ENCODE data around the gene COL9A2.

Gene COL9A2

DNA sequence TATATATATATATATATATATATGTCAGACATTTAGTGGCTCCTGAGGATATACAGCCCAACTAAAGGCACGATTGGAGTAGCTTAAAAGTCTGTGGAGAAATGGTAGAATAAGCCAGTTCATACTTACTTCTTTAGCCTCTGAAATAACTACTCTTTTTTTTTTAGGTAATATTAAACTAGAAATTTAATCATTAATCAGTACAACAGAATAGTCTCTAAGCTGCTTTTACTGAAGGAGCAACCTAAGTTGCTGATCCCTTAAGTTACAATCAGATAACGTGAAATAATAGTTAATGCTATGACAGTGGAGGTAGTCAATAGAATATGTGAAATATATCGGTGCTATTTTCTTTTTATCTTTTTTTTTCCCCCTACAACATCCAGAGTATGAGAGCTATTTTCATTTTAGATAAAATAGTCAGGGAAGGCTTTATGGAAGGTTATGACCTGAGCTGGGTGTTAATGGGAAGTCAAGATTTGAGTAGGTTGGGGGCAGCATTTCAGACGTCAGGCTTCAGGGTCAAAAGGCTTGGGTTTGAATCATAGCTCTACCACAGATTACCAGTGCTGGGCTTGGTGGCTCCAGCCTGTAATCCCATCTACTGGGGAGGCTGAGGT is 43.4 kb downstream of the COL9A2 start:
- H3K27ac ChIP-seq (ENCODE audit: low read depth, low read length), result no peak overlapping the region
- peaks cover 65% of the 10 kb centered on the region for H3K36me3 ChIP-seq (ENCODE audit: control insufficient read depth, insufficient read depth, low read length)
- no peaks in the 10 kb centered on the region for H3K4me1 ChIP-seq (ENCODE audit: control insufficient read depth, insufficient read depth, low read length)
- H3K9ac ChIP-seq (ENCODE audit: low read length), result no peak overlapping the region
- no peak overlapping the region for H3K4me3 ChIP-seq (ENCODE audit: low read depth, low read length)
- no peaks in the 10 kb centered on the region for H3K9me3 ChIP-seq (ENCODE audit: control insufficient read depth, insufficient read depth, low read depth, low read length)
- H3K27me3 ChIP-seq (ENCODE audit: control insufficient read depth, insufficient read depth, low read length), result no peaks in the 10 kb centered on the region

DNA sequence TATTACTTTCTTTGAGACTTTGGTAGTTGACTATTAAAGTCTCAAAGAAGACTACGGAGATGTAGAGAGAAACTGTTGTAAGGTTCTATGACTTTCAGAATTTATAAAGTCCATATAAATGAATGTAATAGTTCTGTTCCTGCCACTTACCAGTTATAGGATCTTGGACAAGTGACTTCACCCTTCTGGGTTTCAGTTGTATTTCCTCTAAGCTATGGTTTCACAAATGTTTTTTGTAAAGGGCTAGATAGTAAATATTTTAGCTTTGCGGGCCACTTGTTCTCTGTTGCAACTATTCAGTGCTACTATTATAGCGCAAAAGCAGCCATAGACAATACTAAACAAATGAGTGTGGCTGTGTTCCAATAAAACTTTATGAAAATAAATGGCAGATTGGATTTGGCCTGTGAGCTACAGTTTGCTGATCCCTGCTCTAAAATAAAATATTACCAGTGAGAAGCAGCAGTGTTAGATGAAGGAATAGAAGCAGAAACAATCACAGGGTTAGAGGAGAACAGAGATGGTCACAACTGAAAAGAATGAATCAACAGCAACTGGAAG is 44.4 kb downstream of the COL9A2 start:
- Histone ChIP-seq H3K4me3 (ENCODE audit: low read depth, low read length) (no peak overlapping the region), H3K36me3 (ENCODE audit: control insufficient read depth, insufficient read depth, low read length) (peaks cover 73% of the 10 kb centered on the region), H3K27ac (ENCODE audit: low read depth, low read length) (no peak overlapping the region), H3K27me3 (ENCODE audit: control insufficient read depth, insufficient read depth, low read length) (no peaks in the 10 kb centered on the region), H3K4me1 (ENCODE audit: control insufficient read depth, insufficient read depth, low read length) (no peaks in the 10 kb centered on the region), H3K9ac (ENCODE audit: low read length) (no peak overlapping the region), H3K9me3 (ENCODE audit: control insufficient read depth, insufficient read depth, low read depth, low read length) (no peaks in the 10 kb centered on the region)

DNA sequence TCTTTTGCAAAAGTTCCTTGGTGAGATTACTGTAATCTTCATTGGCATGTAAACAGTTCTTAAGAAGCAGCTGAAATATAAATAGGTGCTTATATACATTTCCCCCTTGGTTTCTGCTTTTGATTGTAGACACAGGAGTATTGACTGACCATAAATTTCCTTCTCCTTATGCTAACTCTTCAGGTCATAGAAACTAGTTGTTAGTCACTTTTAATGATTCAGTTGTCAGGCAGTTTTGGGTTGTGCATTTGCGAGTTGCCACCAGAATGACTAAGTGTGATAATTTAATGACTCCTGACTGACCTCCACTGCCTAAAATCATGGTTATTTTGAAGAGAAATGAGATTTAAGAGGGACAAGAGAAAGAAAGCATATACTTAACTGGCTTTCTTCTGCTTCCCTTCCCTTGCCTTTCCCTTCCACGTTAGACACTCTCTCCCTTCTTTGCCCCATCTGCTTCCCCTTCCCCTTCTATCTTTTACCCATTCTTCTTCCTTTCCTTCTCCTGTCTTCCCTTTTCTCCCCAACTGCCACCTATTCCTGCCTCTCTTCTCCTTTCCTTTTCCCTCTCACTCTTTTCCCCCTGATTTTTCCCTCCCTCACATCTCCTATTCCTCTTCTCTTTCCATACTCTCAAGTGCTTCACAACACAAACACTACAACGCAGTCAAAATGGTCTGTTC is 46.8 kb downstream of the COL9A2 start:
- H3K36me3 ChIP-seq (ENCODE audit: control insufficient read depth, insufficient read depth, low read length), result peaks cover 81% of the 10 kb centered on the region
- H3K9me3 ChIP-seq (ENCODE audit: control insufficient read depth, insufficient read depth, low read depth, low read length), result no peaks in the 10 kb centered on the region
- no peak overlapping the region for H3K4me3 ChIP-seq (ENCODE audit: low read depth, low read length)
- no peaks in the 10 kb centered on the region for H3K4me1 ChIP-seq (ENCODE audit: control insufficient read depth, insufficient read depth, low read length)
- no peak overlapping the region for H3K9ac ChIP-seq (ENCODE audit: low read length)
- no peak overlapping the region for H3K27ac ChIP-seq (ENCODE audit: low read depth, low read length)
- H3K27me3 ChIP-seq (ENCODE audit: control insufficient read depth, insufficient read depth, low read length), result no peaks in the 10 kb centered on the region

DNA sequence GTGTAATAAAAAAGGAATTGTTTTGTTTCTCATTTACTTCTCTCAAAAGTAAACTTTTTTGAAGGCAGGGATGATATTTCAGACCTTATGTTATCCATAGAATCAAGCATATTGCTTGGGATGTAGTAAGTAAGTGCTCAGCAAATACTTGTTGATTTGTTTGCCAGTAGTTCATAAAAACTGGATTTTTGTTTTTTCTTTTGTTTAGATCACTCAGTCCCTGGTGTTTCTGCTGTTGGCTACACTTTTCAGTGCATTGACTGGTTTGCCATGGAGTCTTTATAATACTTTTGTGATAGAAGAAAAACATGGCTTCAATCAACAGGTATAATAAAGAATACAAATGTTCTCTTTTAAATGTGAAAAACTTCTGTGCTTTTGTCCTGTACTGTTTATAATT is 48.9 kb downstream of the COL9A2 start:
- Histone ChIP-seq H3K36me3 (ENCODE audit: control insufficient read depth, insufficient read depth, low read length) (peaks cover 82% of the 10 kb centered on the region), H3K27me3 (ENCODE audit: control insufficient read depth, insufficient read depth, low read length) (no peaks in the 10 kb centered on the region), H3K9ac (ENCODE audit: low read length) (no peak overlapping the region), H3K9me3 (ENCODE audit: control insufficient read depth, insufficient read depth, low read depth, low read length) (no peaks in the 10 kb centered on the region), H3K27ac (ENCODE audit: low read depth, low read length) (no peak overlapping the region), H3K4me1 (ENCODE audit: control insufficient read depth, insufficient read depth, low read length) (no peaks in the 10 kb centered on the region), H3K4me3 (ENCODE audit: low read depth, low read length) (no peak overlapping the region)

DNA sequence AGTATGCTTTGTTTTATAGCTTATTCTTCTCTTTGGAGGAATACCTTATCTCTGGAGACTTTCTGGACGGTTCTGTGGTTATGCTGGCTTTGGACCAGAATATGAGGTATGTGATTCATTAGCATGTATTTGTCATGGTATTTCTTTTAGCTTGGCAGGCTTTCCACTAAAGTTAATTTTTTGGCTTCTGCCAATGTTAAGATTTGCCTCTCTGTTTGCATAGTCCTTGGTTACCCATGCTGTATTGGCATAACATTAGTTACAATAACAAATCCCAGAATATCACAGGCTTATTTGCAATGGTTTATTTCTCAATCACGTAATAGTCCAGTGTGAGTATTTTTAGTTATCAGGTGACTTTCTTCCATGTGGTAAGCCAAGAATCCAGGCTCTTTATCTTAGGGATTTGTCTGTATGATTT is 49.3 kb downstream of the COL9A2 start:
- peaks cover 83% of the 10 kb centered on the region for H3K36me3 ChIP-seq (ENCODE audit: control insufficient read depth, insufficient read depth, low read length)
- no peaks in the 10 kb centered on the region for H3K9me3 ChIP-seq (ENCODE audit: control insufficient read depth, insufficient read depth, low read depth, low read length)
- no peaks in the 10 kb centered on the region for H3K4me1 ChIP-seq (ENCODE audit: control insufficient read depth, insufficient read depth, low read length)
- no peak overlapping the region for H3K27ac ChIP-seq (ENCODE audit: low read depth, low read length)
- no peaks in the 10 kb centered on the region for H3K27me3 ChIP-seq (ENCODE audit: control insufficient read depth, insufficient read depth, low read length)
- no peak overlapping the region for H3K4me3 ChIP-seq (ENCODE audit: low read depth, low read length)
- no peak overlapping the region for H3K9ac ChIP-seq (ENCODE audit: low read length)

DNA sequence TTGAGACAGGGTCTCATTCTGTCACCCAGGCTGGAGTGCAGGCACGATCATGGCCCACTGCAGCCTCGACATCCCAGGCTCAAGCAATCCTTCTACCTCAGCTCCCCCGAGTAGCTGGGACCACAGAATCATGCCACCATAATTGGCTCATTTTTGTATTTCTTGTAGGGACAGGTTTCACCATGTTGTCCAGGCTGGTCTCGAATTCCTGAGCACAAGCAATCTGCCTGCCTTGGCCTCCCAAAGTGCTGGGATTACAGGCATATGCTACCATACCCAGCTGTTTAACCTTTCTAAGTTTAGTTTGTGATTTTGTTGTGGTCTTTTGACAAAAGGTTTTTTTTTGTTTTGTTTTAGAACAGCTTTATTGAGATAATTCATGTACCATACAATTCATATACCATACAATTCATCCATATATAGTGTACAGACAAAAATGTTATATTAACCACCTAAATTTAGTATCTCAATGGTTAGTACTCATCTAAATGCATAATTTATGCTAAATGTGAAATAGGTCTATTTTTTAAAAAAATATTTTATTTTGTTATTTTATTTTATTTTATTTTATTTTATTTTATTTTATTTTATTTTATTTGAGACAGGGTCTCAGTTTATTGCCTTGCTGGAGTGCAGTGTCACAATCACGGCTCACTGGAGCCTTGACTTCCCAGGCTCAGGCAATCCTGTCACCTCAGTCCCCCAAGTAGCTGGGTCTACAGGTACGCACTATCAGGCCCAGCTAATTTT is 50.1 kb downstream of the COL9A2 start:
- no peak overlapping the region for H3K27ac ChIP-seq (ENCODE audit: low read depth, low read length)
- peaks cover 82% of the 10 kb centered on the region for H3K36me3 ChIP-seq (ENCODE audit: control insufficient read depth, insufficient read depth, low read length)

DNA sequence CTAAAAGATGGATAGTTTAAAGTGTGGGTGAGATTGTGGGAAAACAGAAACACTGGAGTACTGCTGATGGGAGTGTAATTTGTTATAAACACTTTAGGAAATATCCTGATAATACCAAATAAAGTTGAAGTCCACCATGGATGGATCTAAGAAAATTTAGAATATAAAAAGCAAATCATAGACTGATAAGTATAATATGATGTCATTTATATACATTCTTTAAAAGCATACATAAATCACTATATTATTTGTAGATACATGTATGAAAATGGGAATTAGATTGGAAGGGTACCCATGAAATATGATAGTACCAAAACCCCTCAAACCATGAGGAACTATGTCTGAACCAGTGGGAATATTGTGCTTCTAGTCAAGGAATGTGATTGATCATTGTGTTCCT is 51.2 kb downstream of the COL9A2 start:
- H3K27me3 ChIP-seq (ENCODE audit: control insufficient read depth, insufficient read depth, low read length), result no peaks in the 10 kb centered on the region
- no peak overlapping the region for H3K9ac ChIP-seq (ENCODE audit: low read length)
- H3K27ac ChIP-seq (ENCODE audit: low read depth, low read length), result no peak overlapping the region
- H3K4me1 ChIP-seq (ENCODE audit: control insufficient read depth, insufficient read depth, low read length), result no peaks in the 10 kb centered on the region
- H3K9me3 ChIP-seq (ENCODE audit: control insufficient read depth, insufficient read depth, low read depth, low read length), result no peaks in the 10 kb centered on the region
- H3K4me3 ChIP-seq (ENCODE audit: low read depth, low read length), result no peak overlapping the region
- peaks cover 82% of the 10 kb centered on the region for H3K36me3 ChIP-seq (ENCODE audit: control insufficient read depth, insufficient read depth, low read length)

More for the DNA sequence above, 50.1 kb downstream of the COL9A2 start:
- no peaks in the 10 kb centered on the region for H3K27me3 ChIP-seq (ENCODE audit: control insufficient read depth, insufficient read depth, low read length)
- H3K9ac ChIP-seq (ENCODE audit: low read length), result no peak overlapping the region
- H3K4me1 ChIP-seq (ENCODE audit: control insufficient read depth, insufficient read depth, low read length), result no peaks in the 10 kb centered on the region
- H3K9me3 ChIP-seq (ENCODE audit: control insufficient read depth, insufficient read depth, low read depth, low read length), result no peaks in the 10 kb centered on the region
- no peak overlapping the region for H3K4me3 ChIP-seq (ENCODE audit: low read depth, low read length)

DNA sequence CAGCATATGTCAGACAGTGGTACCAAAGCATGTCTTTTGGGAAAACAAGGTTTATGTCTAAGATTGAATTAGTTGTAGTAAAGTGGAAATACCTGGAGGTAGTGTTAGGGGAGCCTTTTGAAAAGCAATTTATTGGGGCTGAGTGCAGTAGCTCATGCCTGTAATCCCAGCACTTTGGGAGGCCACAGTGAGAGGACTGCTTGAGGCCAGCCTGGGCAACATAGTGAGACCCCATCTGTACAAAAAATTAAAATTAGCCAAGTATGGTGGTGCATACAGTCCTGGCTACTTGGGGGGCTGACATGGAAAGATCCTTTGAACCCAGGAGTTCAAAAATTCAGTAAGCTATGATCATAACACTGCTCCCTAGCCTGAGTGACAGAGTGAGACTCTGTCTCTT is 51.8 kb downstream of the COL9A2 start:
- no peak overlapping the region for H3K9ac ChIP-seq (ENCODE audit: low read length)
- no peaks in the 10 kb centered on the region for H3K9me3 ChIP-seq (ENCODE audit: control insufficient read depth, insufficient read depth, low read depth, low read length)
- no peak overlapping the region for H3K27ac ChIP-seq (ENCODE audit: low read depth, low read length)
- peaks cover 82% of the 10 kb centered on the region for H3K36me3 ChIP-seq (ENCODE audit: control insufficient read depth, insufficient read depth, low read length)
- no peaks in the 10 kb centered on the region for H3K27me3 ChIP-seq (ENCODE audit: control insufficient read depth, insufficient read depth, low read length)
- no peak overlapping the region for H3K4me3 ChIP-seq (ENCODE audit: low read depth, low read length)
- H3K4me1 ChIP-seq (ENCODE audit: control insufficient read depth, insufficient read depth, low read length), result no peaks in the 10 kb centered on the region

DNA sequence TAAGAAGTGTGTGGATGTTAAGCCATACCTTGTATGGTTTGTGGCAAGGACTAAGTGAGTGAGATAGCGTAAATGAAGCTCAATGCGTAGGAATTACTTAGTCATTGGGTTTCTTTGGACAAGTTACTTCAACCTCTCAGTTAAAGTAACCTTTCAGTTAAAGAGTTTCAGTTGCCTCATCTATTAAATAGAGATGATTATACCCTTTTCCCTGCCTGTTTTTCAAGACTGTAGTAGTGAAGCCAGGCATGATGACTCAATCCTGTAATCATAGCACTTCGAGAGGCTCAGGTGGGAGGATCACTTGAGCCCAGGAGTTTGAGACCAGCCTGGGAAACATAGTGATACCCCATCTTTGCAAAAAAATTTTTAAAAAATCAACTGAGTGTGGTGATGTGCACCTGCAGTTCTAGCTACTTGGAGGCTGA is 52.7 kb downstream of the COL9A2 start:
- Histone ChIP-seq H3K36me3 (ENCODE audit: control insufficient read depth, insufficient read depth, low read length) (peaks cover 81% of the 10 kb centered on the region), H3K4me3 (ENCODE audit: low read depth, low read length) (no peak overlapping the region)

DNA sequence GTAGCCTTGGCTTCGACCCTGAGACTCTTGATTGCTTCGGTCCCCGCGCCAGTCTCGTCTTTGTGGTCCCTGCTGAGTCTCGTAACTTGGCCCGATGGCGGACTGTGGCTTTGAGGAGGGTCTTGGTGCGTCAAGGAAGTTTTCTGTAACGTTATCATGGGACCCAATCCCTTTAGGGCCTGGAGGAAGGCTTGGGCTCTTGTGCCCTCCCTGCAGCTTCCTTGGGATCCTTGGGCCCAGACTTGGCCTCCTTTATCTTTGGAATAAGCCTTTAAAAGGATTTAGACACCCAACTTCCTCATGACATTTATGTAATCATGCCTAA is 58.7 kb downstream of the COL9A2 start:
- no peaks in the 10 kb centered on the region for H3K9me3 ChIP-seq (ENCODE audit: control insufficient read depth, insufficient read depth, low read depth, low read length)
- peaks cover 39% of the 10 kb centered on the region for H3K36me3 ChIP-seq (ENCODE audit: control insufficient read depth, insufficient read depth, low read length)
- H3K9ac ChIP-seq (ENCODE audit: low read length), result peak overlapping the region; percentile 96
- peak overlapping the region; percentile 99 for H3K4me3 ChIP-seq (ENCODE audit: low read depth, low read length)
- 0 out of 2 replicates have a peak, but pooled peaks cover 5% of the 10 kb centered on the region for H3K4me1 ChIP-seq (ENCODE audit: control insufficient read depth, insufficient read depth, low read length)
- peak overlapping the region; percentile 79 for H3K27ac ChIP-seq (ENCODE audit: low read depth, low read length)
- H3K27me3 ChIP-seq (ENCODE audit: control insufficient read depth, insufficient read depth, low read length), result no peaks in the 10 kb centered on the region

More for the DNA sequence above, 52.7 kb downstream of the COL9A2 start:
- Histone ChIP-seq H3K27ac (ENCODE audit: low read depth, low read length) (no peak overlapping the region), H3K4me1 (ENCODE audit: control insufficient read depth, insufficient read depth, low read length) (no peaks in the 10 kb centered on the region), H3K9ac (ENCODE audit: low read length) (no peak overlapping the region), H3K9me3 (ENCODE audit: control insufficient read depth, insufficient read depth, low read depth, low read length) (no peaks in the 10 kb centered on the region), H3K27me3 (ENCODE audit: control insufficient read depth, insufficient read depth, low read length) (no peaks in the 10 kb centered on the region)

Measured in HUES6 (cell line).